Endothelial cell of umbilical vein (primary cell): ENCODE measurements around the gene NIPBL. TPM values are rescaled to one million over a fixed set of nuclear protein-coding genes. Genes with fewer than 3 reads are reported as not detected.

Source experiments
- BruUV-seq: library from RNA; stranded (reverse); fragments of 400-500 nt; replicated peaks from 2 replicates; lab custom pipeline; 2021; lab: Mats Ljungman, UMichigan
- CTCF ChIA-PET: fragments of 300-600, 350-600 bp; sonication (Branson Sonifier 250); formaldehyde crosslinking; loops from one replicate; lab custom pipeline; 2021; ENCODE audit warnings: antibody characterized with exemption, inconsistent platforms; lab: Charles Lee
- POLR2A ChIA-PET: fragments of 300-600, 350-600 bp; sonication (Branson Sonifier 250); formaldehyde crosslinking; loops from one replicate; lab custom pipeline; 2021; ENCODE audit warnings: antibody characterized with exemption, inconsistent platforms; lab: Charles Lee
- DNase-seq: peaks from one replicate; pipeline ENCODE4 v3.0.0-alpha.2; 2011; ENCODE audit warnings: low read depth, low spot score
- FAIRE-seq: peaks from 2 replicates; lab custom pipeline; 2011; peaks lifted over from hg19 to GRCh38; lab: Jason Lieb, UNC
- H2AFZ ChIP-seq: 2 replicates; pipeline ENCODE4 v1.6.0; 2012; ENCODE audit warnings: low read depth, low read length, control low read depth, inconsistent platforms
- H3K27ac ChIP-seq: 2 replicates; pipeline ENCODE4 v1.5.1; 2011; ENCODE audit warnings: low read depth, mild to moderate bottlenecking, control low read depth, low read length, moderate library complexity; ENCODE audit not compliant: insufficient read depth
- H3K27me3 ChIP-seq, 2 experiments: 2 replicates each; pipeline versions ENCODE4 v1.6.0 to v1.6.1; 2011; ENCODE audit warnings: low read length in 2 of 2, mixed read lengths in 1 of 2; ENCODE audit not compliant: control insufficient read depth in 2 of 2, insufficient read depth in 2 of 2
- H3K36me3 ChIP-seq, 2 experiments: 2 replicates in 1 of 2; 3 replicates in 1 of 2; pipeline ENCODE4 v1.5.1; 2011; ENCODE audit warnings: low read length in 2 of 2, mild to moderate bottlenecking in 1 of 2, moderate library complexity in 1 of 2; ENCODE audit not compliant: control insufficient read depth in 2 of 2, insufficient read depth in 2 of 2; ENCODE audit errors: extremely low read depth in 1 of 2
- H3K4me1 ChIP-seq: 3 replicates; pipeline ENCODE4 v1.5.1; 2011; ENCODE audit warnings: mild to moderate bottlenecking, low read length; ENCODE audit not compliant: control insufficient read depth, insufficient read depth; ENCODE audit errors: extremely low read depth
- H3K4me2 ChIP-seq: 2 replicates; pipeline ENCODE4 v1.6.1; 2011; ENCODE audit warnings: low read length, control low read depth, mixed read lengths; ENCODE audit not compliant: insufficient read depth
- H3K4me3 ChIP-seq, 3 experiments: fragments of 200-600 bp in 1 of 3; sonication (generic), shearing (Covaris generic) in 1 of 3; replicated peaks in 1 of 3; 2 replicates each; pipeline ENCODE4 v1.5.1; 2011 to 2016; ENCODE audit warnings: control low read depth in 3 of 3, low read length in 3 of 3, mild to moderate bottlenecking in 2 of 3, inconsistent platforms in 1 of 3, low read depth in 1 of 3, moderate library complexity in 1 of 3; ENCODE audit not compliant: insufficient read depth in 1 of 3
- H3K79me2 ChIP-seq: 2 replicates; pipeline ENCODE4 v1.6.0; 2012; ENCODE audit warnings: low read length, inconsistent platforms; ENCODE audit not compliant: control insufficient read depth, insufficient read depth
- H3K9ac ChIP-seq: replicated peaks from 2 replicates; pipeline ENCODE3; 2011; ENCODE audit warnings: low read length, control low read depth; ENCODE audit not compliant: insufficient read depth; ENCODE audit errors: extremely low read depth
- H3K9me1 ChIP-seq: replicated peaks from 3 replicates; pipeline ENCODE4 v1.6.0; 2011; ENCODE audit warnings: mild to moderate bottlenecking, low read length; ENCODE audit not compliant: control insufficient read depth, insufficient read depth; ENCODE audit errors: extremely low read depth
- H3K9me3 ChIP-seq: replicated peaks from 2 replicates; pipeline ENCODE4 v1.5.1; 2012; ENCODE audit warnings: low read length, inconsistent platforms; ENCODE audit not compliant: control insufficient read depth, insufficient read depth
- H4K20me1 ChIP-seq: replicated peaks from 2 replicates; pipeline ENCODE3; 2011; ENCODE audit warnings: mild to moderate bottlenecking, low read length; ENCODE audit not compliant: control insufficient read depth, insufficient read depth; ENCODE audit errors: extremely low read depth
- FOS ChIP-seq: IDR thresholded peaks from 2 replicates; pipeline ENCODE4 v1.6.1; 2011; ENCODE audit warnings: mild to moderate bottlenecking, low read length, moderate library complexity, borderline replicate concordance; ENCODE audit not compliant: insufficient read depth
- GATA2 ChIP-seq: IDR thresholded peaks from 2 replicates; pipeline ENCODE4 v1.7.0; 2011; ENCODE audit warnings: low read depth, mild to moderate bottlenecking, moderate library complexity, mixed read lengths, low read length; ENCODE audit not compliant: insufficient read length, insufficient read depth
- POLR2A ChIP-seq: IDR thresholded peaks from 2 replicates; pipeline ENCODE4 v1.6.1; 2012; ENCODE audit warnings: low read depth, mild to moderate bottlenecking, control low read depth, low read length
- POLR2AphosphoS5 ChIP-seq: IDR thresholded peaks from 2 replicates; pipeline ENCODE4 v1.6.1; 2012; ENCODE audit warnings: low read depth, mild to moderate bottlenecking, control low read depth, low read length, moderate library complexity; ENCODE audit not compliant: insufficient read depth
- dilution Hi-C: fragments of 300-500 bp; cut with MboI; formaldehyde crosslinking; loops from one replicate; pipeline ENCODE4 v1.15.0; 2019; ENCODE audit warnings: low sequenced_read_pairs; ENCODE audit not compliant: extremely low pct_ligation_motif_present
- intact Hi-C: fragments of 100-400 bp; cut with micrococcal nuclease; formaldehyde crosslinking; loops from one replicate; pipeline ENCODE4 v1.10.0; 2022
- polyA plus RNA-seq, 4 experiments: library from polyadenylated mRNA; depleted of rRNA in 3 of 4; stranded (reverse) in 3 of 4; unstranded in 1 of 4; fragments of >200 nt; gene quantifications; 2 replicates each; pipeline versions ENCODE4 v1.2.1 to v1.2.3, GENCODE V29; 2011 to 2012; ENCODE audit warnings: missing spikeins in 1 of 4
- total RNA-seq: library from RNA; stranded (reverse); gene quantifications from 2 replicates; pipeline ENCODE4 v1.2.3, GENCODE V29; 2021
- TF ChIP-seq, protein P1 (sequence below), 2 donors: IDR thresholded peaks; 1 replicate in 1 of 2; 2 replicates in 1 of 2; pipeline ENCODE4 v1.5.1; 2011; ENCODE audit warnings: low read length in 2 of 2, mild to moderate bottlenecking in 2 of 2, moderate library complexity in 2 of 2, control low read depth in 1 of 2, inconsistent platforms in 1 of 2, low read depth in 1 of 2; ENCODE audit not compliant: insufficient read depth in 1 of 2; ENCODE audit errors: extremely low read depth in 1 of 2
- TF ChIP-seq, protein P2 (sequence below): IDR thresholded peaks from 2 replicates; pipeline ENCODE4 v1.6.1; 2011; ENCODE audit not compliant: insufficient read depth, insufficient read length

Gene NIPBL
- total and polyA plus RNA-seq, 2 donors (not counting 3 experiments of a cell fraction or from before 2014, with no cell fraction given) = 15.5 to 50.7 TPM

DNA sequence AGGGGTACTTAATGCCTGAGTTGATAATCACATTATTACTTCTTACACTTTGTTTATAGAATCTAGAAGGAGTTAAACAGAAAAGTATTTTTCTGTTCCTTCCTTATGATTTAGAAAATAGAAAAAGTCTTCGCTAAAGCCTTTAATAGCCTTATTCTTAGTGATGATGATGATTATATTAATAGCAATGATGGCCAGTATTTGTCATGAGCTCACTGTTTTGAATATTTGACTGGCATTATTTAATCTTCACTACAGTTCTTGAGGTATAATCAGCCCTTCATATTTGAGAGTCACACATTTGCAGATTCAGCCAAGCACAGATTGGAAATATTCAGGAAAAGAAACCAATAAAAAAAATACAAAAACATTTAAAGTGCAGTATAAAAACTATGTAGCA is 23.3 kb downstream of the NIPBL start:
- ChIA-PET POLR2A (no interaction called here), CTCF (interaction anchor here (1.2 kb wide), 1 partner anchor 20 kb away, joined by 3 read pairs; no protein-coding TSS in a partner anchor)
- H3K27ac ChIP-seq = no peak overlapping the region
- no TSS peak for BruUV-seq
- DNase-seq = no peak
- no peak overlapping the region for H3K9ac ChIP-seq
- dilution Hi-C loops (no loop called here), intact Hi-C loops (no loop called here)
- no peaks in the 10 kb centered on the region for H3K36me3 ChIP-seq
- peaks cover 99% of the 10 kb centered on the region for H3K79me2 ChIP-seq
- H3K27me3 ChIP-seq = no peaks in the 10 kb centered on the region
- TF ChIP-seq POLR2A (no peak), POLR2AphosphoS5 (no peak), FOS (no peak), GATA2 (no peak)
- TF ChIP-seq, protein P1, sequence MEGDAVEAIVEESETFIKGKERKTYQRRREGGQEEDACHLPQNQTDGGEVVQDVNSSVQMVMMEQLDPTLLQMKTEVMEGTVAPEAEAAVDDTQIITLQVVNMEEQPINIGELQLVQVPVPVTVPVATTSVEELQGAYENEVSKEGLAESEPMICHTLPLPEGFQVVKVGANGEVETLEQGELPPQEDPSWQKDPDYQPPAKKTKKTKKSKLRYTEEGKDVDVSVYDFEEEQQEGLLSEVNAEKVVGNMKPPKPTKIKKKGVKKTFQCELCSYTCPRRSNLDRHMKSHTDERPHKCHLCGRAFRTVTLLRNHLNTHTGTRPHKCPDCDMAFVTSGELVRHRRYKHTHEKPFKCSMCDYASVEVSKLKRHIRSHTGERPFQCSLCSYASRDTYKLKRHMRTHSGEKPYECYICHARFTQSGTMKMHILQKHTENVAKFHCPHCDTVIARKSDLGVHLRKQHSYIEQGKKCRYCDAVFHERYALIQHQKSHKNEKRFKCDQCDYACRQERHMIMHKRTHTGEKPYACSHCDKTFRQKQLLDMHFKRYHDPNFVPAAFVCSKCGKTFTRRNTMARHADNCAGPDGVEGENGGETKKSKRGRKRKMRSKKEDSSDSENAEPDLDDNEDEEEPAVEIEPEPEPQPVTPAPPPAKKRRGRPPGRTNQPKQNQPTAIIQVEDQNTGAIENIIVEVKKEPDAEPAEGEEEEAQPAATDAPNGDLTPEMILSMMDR (IDR thresholded peaks at IDR 0.05; ENCODE audit: extremely low read depth in 1 of 2, insufficient read depth in 1 of 2, low read depth in 1 of 2, low read length in 2 of 2) = no peak
- TF ChIP-seq, protein P2, sequence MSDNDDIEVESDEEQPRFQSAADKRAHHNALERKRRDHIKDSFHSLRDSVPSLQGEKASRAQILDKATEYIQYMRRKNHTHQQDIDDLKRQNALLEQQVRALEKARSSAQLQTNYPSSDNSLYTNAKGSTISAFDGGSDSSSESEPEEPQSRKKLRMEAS = no peak
- H3K4me2 ChIP-seq = no peak overlapping the region
- H3K9me3 ChIP-seq = no peaks in the 10 kb centered on the region
- no peak overlapping the region for H2AFZ ChIP-seq
- no peaks in the 10 kb centered on the region for H3K9me1 ChIP-seq
- H3K4me3 ChIP-seq = no peak overlapping the region
- H3K4me1 ChIP-seq = peaks cover 5% of the 10 kb centered on the region
- peaks cover 23% of the 10 kb centered on the region for H4K20me1 ChIP-seq
- no peak for FAIRE-seq
